Fibroblast of skin of abdomen (primary cell): ENCODE data around the gene PSMD2.

Source experiments
- DNase-seq: peaks from one replicate; pipeline ENCODE4 v3.0.0-alpha.2; 2013

PSMD2 gene

DNA sequence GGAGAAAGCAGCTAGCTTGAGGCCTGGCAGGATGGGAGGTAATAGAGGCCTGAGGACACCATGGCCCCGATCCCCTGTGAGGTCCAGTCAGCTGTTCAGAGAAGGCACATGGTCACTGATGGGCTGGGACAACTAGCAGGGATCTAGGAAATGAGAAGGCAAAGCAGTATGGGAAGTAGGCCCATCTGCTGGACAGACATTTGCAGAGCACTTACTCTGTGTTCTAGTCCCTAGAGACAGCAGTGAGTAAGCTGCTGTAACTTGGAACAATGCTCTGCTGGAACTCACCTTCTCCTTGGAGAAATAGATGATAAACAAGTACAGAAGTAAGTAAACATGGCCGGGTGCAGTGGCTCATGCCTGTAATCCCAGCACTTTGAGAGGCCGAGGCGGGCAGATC lies 16.1 kb upstream of the PSMD2 start:
- no peak for DNase-seq

- no peak for DNase-seq
Measured at GRCh38 chr3:184283681-184284080, 15.4 kb upstream of the PSMD2 start.

GRCh38 chr3:184284696-184285095 lies 14.3 kb upstream of the PSMD2 start:
- peak; percentile 60 for DNase-seq

GRCh38 chr3:184289426-184289938 lies 9.6 kb upstream of the PSMD2 start:
- peak; percentile 35 for DNase-seq

DNA sequence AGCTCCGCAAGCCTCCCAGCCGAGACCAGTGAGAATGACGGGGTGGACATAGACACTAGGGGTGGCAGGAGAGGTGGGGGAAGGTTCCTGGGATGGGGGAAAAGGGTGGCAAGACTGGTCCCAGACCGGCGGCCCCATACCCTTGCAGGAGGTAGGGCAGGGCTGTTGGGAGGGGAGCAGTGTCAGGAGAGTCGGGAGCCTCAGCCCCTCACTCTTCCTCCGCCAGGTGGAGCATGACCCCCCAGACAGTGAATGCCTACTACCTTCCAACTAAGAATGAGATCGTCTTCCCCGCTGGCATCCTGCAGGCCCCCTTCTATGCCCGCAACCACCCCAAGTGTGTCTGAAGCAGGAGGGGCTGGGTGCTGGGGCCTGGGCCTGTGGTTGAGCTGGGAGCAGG lies 8.7 kb upstream of the PSMD2 start:
- DNase-seq = no peak

- DNase-seq = no peak
Measured at GRCh38 chr3:184291044-184291737, 7.8 kb upstream of the PSMD2 start.

GRCh38 chr3:184291738-184292445 lies 7.1 kb upstream of the PSMD2 start:
- no peak for DNase-seq

- DNase-seq = no peak
Measured at GRCh38 chr3:184295771-184296170, 3.3 kb upstream of the PSMD2 start.

DNA sequence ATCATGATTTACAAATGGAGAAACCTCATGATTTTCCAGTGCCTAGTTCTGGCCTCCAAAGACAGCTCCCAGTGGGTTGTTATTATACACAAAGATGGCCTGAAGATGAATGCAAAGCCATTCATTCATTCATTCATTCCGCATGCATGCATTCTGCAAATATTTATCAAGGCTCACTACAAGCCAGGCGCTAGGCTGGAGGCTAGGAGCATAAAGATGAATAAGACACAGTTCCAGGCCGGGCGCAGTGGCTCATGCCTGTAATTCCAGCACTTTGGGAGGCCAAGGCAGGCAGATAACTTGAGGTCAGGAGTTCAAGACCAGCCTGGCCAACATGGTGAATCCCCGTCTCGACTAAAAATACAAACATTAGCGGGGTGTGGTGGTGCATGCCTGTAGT lies 2.4 kb upstream of the PSMD2 start:
- DNase-seq = no peak

- DNase-seq = peak; percentile 26
Measured at GRCh38 chr3:184299488-184300377, 692 bp downstream of the PSMD2 start.

DNA sequence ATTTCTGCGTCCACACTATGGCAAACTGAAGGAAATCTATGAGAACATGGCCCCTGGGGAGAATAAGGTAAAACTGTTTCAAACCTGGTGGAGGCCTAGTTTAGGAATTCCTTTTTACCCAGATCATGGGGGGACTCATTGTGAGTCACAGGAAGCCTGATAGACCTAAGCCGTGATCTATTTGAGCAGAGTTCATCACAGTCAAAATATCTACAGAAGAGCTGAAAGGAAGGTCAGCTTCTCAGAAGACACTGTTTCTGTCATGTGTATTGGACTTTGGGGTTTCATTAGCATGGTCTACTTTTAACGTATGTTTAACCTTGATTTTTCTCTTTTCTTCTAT lies 1.3 kb downstream of the PSMD2 start:
- peak; percentile 57 for DNase-seq

DNA sequence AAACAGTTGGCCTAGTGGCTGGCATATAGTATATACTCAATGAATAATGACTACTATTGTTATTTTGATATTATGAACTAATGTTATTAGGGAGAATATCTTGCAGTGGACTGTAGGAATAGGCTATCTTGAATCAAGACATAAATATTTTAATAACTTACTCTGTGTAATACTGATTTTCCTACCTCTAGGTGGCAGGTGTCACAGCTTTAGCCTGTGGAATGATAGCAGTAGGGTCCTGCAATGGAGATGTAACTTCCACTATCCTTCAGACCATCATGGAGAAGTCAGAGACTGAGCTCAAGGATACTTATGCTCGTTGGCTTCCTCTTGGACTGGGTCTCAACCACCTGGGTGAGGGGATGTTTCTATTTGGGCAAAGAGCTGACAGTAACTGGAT lies 6.5 kb downstream of the PSMD2 start:
- DNase-seq = no peak

DNA sequence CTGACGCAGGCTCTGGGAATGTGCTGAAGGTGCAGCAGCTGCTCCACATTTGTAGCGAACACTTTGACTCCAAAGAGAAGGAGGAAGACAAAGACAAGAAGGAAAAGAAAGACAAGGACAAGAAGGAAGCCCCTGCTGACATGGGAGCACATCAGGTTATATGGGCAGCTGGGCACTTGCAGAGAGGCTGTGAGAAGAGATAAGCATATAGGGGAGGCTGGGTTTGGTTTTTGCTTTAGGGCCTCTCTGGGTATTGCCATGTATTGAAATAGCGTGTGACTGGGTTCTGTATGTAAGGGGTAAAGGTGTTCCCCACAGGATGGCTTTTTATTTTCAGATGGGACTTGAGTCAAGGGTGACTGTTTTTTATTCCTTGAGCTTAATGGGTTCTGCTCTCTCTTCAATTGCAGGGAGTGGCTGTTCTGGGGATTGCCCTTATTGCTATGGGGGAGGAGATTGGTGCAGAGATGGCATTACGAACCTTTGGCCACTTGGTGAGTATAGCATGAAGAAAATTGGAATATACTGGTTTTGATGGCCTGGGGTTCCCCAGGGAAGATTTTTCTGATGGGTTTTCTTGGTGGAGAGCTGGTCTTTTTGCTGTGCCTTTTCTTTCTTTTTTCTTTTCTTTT lies 7.4 kb downstream of the PSMD2 start:
- DNase-seq = no peak

- DNase-seq = no peak
Measured at GRCh38 chr3:184307915-184308314, 8.9 kb downstream of the PSMD2 start.

DNA sequence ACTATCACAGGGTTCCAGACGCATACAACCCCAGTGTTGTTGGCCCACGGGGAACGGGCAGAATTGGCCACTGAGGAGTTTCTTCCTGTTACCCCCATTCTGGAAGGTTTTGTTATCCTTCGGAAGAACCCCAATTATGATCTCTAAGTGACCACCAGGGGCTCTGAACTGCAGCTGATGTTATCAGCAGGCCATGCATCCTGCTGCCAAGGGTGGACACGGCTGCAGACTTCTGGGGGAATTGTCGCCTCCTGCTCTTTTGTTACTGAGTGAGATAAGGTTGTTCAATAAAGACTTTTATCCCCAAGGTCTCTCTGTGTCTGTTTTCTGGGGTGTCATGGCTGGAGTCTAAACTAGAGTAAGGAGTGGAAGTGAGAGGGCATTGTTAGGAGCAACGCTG lies 9.7 kb downstream of the PSMD2 start:
- no peak for DNase-seq

DNA sequence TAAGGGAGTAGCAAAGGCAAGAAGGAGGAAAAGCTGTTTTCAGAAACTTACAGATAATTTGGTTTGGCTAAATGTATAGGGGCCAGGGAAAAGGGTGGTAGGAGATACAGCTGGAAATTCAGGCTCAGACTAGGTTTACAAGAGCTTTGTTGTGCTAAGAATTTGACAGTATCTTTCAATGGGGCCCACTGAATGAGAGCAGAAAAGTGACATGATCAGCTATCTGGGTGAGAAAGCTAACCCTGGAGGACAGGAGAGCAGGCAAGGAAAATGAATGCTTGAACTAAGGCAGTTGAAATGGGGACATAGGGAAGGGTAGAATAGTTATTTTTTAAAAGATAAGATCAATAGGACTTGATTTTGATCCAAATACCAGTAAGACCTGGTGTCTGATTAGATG lies 12.6 kb downstream of the PSMD2 start:
- no peak for DNase-seq

DNA sequence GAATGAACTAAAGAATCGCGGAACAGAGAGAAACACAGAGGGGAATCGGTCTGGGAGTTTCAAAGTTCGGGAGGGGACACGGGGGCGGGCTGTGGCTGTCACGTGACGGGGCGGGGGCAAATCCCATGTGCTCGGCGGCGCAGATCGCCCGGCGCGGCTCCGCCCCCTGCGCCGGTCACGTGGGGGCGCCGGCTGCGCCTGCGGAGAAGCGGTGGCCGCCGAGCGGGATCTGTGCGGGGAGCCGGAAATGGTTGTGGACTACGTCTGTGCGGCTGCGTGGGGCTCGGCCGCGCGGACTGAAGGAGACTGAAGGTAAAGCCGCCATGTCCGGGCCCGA lies 15.3 kb downstream of the PSMD2 start, which contains the start of gene EIF4G1:
EIF4G1 (plus strand) TSS at position 244 of the 337 bp plus-strand sequence. CDS start 1,191 bp downstream, outside the sequence.
- DNase-seq = peak; percentile 95

- peak; percentile 84 for DNase-seq
Measured at GRCh38 chr3:184314700-184315542, 15.9 kb downstream of the PSMD2 start.

- DNase-seq = no peak
Measured at GRCh38 chr3:184315543-184315867, 16.5 kb downstream of the PSMD2 start.

DNA sequence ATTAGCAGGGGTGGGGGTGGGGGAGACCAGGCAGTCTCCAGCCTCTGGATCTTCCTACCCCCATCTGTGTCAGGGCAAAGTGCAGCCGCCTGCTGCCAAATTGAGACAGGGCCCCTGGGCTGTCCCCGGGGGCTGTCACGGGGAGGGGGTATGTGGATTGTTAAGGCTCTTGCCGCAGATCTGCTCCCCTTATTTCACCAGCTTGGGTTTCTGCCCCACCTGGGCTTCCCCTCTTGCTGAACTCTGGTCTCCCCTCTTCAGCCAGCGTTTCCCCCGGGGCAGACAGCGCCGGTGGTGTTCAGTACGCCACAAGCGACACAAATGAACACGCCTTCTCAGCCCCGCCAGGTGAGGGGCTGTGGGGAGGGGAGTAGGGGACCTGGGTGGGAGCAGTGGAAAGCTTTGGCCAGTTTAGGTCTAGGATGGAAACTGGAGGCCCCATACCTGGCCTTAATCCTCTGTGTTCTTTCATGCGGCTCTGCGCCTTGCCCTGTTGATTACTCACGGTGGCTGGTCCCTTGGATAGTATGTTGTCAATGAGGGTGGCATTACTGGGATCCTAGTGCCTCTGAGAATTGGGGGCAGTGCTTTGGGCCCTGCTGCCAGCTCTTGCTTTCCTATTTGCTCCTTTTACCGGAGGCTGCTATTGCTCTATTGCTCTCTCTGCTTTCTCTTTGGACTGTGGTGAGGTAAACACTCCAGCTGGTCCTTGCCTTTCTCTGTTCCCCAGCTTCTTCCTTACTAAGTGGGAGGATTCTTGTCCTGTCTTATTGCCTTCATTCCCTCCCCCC lies 17.0 kb downstream of the PSMD2 start:
- DNase-seq = no peak

DNA sequence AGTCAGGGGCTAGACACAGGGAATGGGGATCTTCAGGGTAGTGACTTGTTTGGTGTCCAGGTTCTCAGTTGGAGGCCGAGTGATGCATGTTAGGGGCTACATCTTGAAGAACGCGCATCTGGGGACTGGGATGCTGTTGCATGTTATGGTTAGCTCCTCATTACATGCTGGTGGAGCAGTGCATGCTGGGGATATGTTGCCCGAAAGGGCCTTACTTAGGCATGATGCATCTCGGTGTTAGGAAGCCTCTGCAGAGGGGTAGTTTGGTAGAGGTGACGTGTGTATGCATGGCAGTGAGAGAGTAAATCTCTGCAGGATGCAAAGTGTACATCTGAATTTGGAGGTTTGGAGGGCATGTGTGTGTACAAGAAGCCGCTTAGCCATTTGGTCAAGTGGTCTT lies 17.8 kb downstream of the PSMD2 start:
- no peak for DNase-seq
